MM.1S (cell line): ENCODE measurements around the gene FCER1A.

ENCODE experiments used
- DNase-seq: peaks from one replicate; pipeline ENCODE4 v3.0.0-alpha.2; 2015
- H2AFZ ChIP-seq: fragments of 300-600 bp; sonication (generic); 2 replicates; pipeline ENCODE4 v1.6.0; 2016; ENCODE audit warnings: antibody characterized with exemption, low read length
- H3F3A ChIP-seq: fragments of 300-600 bp; sonication (generic); 2 replicates; pipeline ENCODE4 v1.6.1; 2016; ENCODE audit warnings: mild to moderate bottlenecking, antibody characterized with exemption, low read length, moderate library complexity, mixed read lengths; ENCODE audit not compliant: insufficient read depth
- H3K27ac ChIP-seq: fragments of 300-600 bp; sonication (generic); 2 replicates; pipeline ENCODE4 v1.5.1; 2016; ENCODE audit warnings: mild to moderate bottlenecking, low read length
- H3K27me3 ChIP-seq: fragments of 300-600 bp; sonication (generic); replicated peaks from 2 replicates; pipeline ENCODE4 v1.6.0; 2016; ENCODE audit warnings: low read length; ENCODE audit not compliant: insufficient read depth
- H3K36me3 ChIP-seq: fragments of 300-600 bp; sonication (generic); replicated peaks from 2 replicates; pipeline ENCODE4 v1.6.1; 2016; ENCODE audit warnings: mild to moderate bottlenecking, low read length, mixed read lengths; ENCODE audit not compliant: insufficient read depth
- H3K4me1 ChIP-seq: fragments of 300-600 bp; sonication (generic); 2 replicates; pipeline ENCODE4 v1.6.1; 2016; ENCODE audit warnings: low read length, mixed read lengths
- H3K4me2 ChIP-seq: fragments of 300-600 bp; sonication (generic); 2 replicates; pipeline ENCODE4 v1.6.0; 2016; ENCODE audit warnings: low read depth, low read length
- H3K4me3 ChIP-seq: fragments of 300-600 bp; sonication (generic); 2 replicates; pipeline ENCODE4 v1.5.1; 2016; ENCODE audit warnings: low read length, mixed read lengths
- H3K79me2 ChIP-seq: fragments of 300-600 bp; sonication (generic); 2 replicates; pipeline ENCODE4 v1.6.1; 2016; ENCODE audit warnings: mixed run types, low read length, mixed read lengths
- H3K9ac ChIP-seq: fragments of 300-600 bp; sonication (generic); 2 replicates; pipeline ENCODE4 v1.6.1; 2016; ENCODE audit warnings: low read length, mixed read lengths
- H3K9me2 ChIP-seq: fragments of 300-600 bp; sonication (generic); replicated peaks from 2 replicates; pipeline ENCODE4 v1.6.1; 2016; ENCODE audit warnings: mild to moderate bottlenecking, low read length, mixed read lengths; ENCODE audit not compliant: insufficient read depth
- H3K9me3 ChIP-seq: fragments of 300-600 bp; sonication (generic); replicated peaks from 2 replicates; pipeline ENCODE4 v1.6.1; 2016; ENCODE audit warnings: mild to moderate bottlenecking, low read length, mixed read lengths; ENCODE audit not compliant: insufficient read depth
- H4K20me1 ChIP-seq: fragments of 300-600 bp; sonication (generic); 2 replicates; pipeline ENCODE4 v1.6.1; 2016; ENCODE audit warnings: mild to moderate bottlenecking, low read length, moderate library complexity, mixed read lengths; ENCODE audit not compliant: insufficient read depth
- CTCF ChIP-seq: fragments of 300-600 bp; sonication (generic); IDR thresholded peaks from 2 replicates; pipeline ENCODE4 v1.5.1; 2016; ENCODE audit warnings: antibody characterized with exemption, low read length, mixed read lengths
- EZH2 ChIP-seq: fragments of 300-600 bp; sonication (generic); optimal IDR thresholded peaks from 2 replicates; pipeline ENCODE3; 2017; ENCODE audit warnings: low read depth, mild to moderate bottlenecking, antibody characterized with exemption, low read length, mixed read lengths
- EZH2phosphoT487 ChIP-seq: fragments of 300-600 bp; sonication (generic); IDR thresholded peaks from 2 replicates; pipeline ENCODE4 v1.6.1; 2018; ENCODE audit warnings: antibody characterized with exemption, low read length

The FCER1A gene

DNA sequence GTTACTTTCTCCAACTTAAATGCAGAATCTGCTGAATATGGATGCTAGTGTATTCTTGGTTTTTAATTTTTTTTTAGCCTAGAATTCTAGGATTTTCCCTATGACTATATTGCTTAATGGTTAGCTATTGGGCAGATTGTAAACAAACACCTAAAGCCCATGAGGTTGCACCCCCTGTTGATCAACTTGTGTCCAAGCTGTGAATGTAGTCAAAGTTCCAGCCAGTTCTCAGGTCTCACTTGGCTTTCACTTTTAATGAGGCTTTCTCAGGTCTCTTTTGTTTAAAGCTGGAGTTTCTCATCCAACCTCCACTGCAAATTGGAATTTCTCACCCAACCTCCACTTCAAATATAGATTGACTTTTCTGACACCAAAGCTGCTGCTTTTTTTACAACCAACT, 35.9 kb downstream of the FCER1A start:
- H3F3A ChIP-seq, result no peaks in the 10 kb centered on the region
- H3K9ac ChIP-seq, result no peak overlapping the region
- H3K4me1 ChIP-seq, result no peaks in the 10 kb centered on the region
- no peaks in the 10 kb centered on the region for H3K9me3 ChIP-seq
- no peak overlapping the region for H3K27ac ChIP-seq
- DNase-seq, result no peak
- no peaks in the 10 kb centered on the region for H3K79me2 ChIP-seq
- no peaks in the 10 kb centered on the region for H3K27me3 ChIP-seq
- H2AFZ ChIP-seq, result no peak overlapping the region
- H3K9me2 ChIP-seq, result no peaks in the 10 kb centered on the region
- H3K4me2 ChIP-seq, result no peak overlapping the region
- no peak overlapping the region for H3K4me3 ChIP-seq
- H4K20me1 ChIP-seq, result no peaks in the 10 kb centered on the region
- no peaks in the 10 kb centered on the region for H3K36me3 ChIP-seq
- TF ChIP-seq EZH2phosphoT487 (no peak), CTCF (no peak), EZH2 (no peak)

DNA sequence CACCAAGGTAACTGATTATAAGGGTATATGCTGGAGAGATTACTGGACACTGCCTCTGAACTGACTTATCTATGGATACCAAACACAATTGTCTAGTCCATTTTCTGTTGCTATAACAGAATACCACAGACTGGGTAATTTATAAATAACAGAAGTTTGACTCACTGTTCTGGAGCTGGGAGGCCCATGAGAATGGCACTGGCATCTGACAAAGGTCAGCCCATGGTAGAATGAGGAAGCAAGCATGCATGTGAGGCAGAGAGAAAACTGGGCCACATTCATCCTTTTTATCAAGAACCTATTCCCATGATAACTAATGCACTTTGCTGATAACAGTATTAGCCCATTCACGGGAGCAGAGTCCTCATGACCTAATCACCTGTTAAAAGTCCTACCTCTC, 37.4 kb downstream of the FCER1A start:
- no peaks in the 10 kb centered on the region for H3K27me3 ChIP-seq
- no peak for DNase-seq

DNA sequence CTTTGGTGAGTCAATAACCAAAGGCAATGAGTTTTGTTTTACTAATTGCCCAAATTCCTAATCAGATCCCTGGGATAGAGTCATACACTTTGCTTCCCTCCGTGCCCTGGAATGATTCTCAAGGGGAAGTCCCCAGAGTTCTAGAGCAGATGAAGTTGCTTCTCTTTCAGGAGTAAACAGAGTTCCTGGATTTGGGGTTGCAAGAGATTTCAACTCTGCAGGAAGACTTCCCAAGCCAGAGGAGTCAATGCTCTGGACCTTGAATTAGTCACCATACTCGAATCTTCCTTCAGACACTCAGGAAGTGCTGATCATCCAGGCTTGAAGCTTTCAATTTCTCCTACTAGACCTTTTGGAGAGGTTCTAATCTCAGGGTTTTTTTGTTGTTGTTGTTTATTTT, 39.6 kb downstream of the FCER1A start:
- H3K4me3 ChIP-seq, result no peak overlapping the region
- no peak overlapping the region for H3K27ac ChIP-seq
- no peaks in the 10 kb centered on the region for H3F3A ChIP-seq
- H2AFZ ChIP-seq, result no peak overlapping the region
- DNase-seq, result no peak
- no peaks in the 10 kb centered on the region for H3K36me3 ChIP-seq
- TF ChIP-seq EZH2phosphoT487, result no peak
- TF ChIP-seq EZH2, result no peak
- no peak for TF ChIP-seq CTCF
- H3K4me1 ChIP-seq, result no peaks in the 10 kb centered on the region
- no peaks in the 10 kb centered on the region for H4K20me1 ChIP-seq
- no peaks in the 10 kb centered on the region for H3K9me2 ChIP-seq
- no peak overlapping the region for H3K9ac ChIP-seq
- no peaks in the 10 kb centered on the region for H3K79me2 ChIP-seq
- no peaks in the 10 kb centered on the region for H3K27me3 ChIP-seq
- H3K9me3 ChIP-seq, result no peaks in the 10 kb centered on the region
- no peak overlapping the region for H3K4me2 ChIP-seq

More for the DNA sequence above, 37.4 kb downstream of the FCER1A start:
- Histone ChIP-seq H4K20me1 (no peaks in the 10 kb centered on the region), H3K9ac (no peak overlapping the region), H2AFZ (no peak overlapping the region), H3F3A (no peaks in the 10 kb centered on the region), H3K79me2 (no peaks in the 10 kb centered on the region), H3K4me2 (no peak overlapping the region), H3K9me2 (no peaks in the 10 kb centered on the region), H3K36me3 (no peaks in the 10 kb centered on the region), H3K9me3 (no peaks in the 10 kb centered on the region), H3K27ac (no peak overlapping the region), H3K4me1 (no peaks in the 10 kb centered on the region), H3K4me3 (no peak overlapping the region)
- TF ChIP-seq CTCF, result no peak
- no peak for TF ChIP-seq EZH2
- TF ChIP-seq EZH2phosphoT487, result no peak
